Natural killer cell (primary cell): ENCODE data around the gene PPFIBP2. TPM values are rescaled to one million over a fixed set of nuclear protein-coding genes. Genes with fewer than 3 reads are reported as not detected.

Experiments
- ATAC-seq, 3 donors: fragments of 150-1000 bp in 2 of 3; fragments of 200-7000 bp in 1 of 3; cut with Tn5 transposase; 1 replicate in 1 of 3; 2 replicates in 2 of 3; pipeline ENCODE4 v1.10.0; 2021; ENCODE audit warnings: mild to moderate bottlenecking in 2 of 3, moderate library complexity in 2 of 3
- DNase-seq, 2 donors: peaks; one replicate each; pipeline versions ENCODE4 v3.0.0 to v3.0.0-alpha.2; 2013 to 2021; ENCODE audit warnings: mixed read lengths in 1 of 2
- H3K27ac ChIP-seq: one replicate; pipeline ENCODE4 v1.5.1; 2013; ENCODE audit warnings: mild to moderate bottlenecking, low read length
- H3K27me3 ChIP-seq: one replicate; pipeline ENCODE4 v1.6.1; 2013; ENCODE audit warnings: low read length; ENCODE audit not compliant: control insufficient read depth, insufficient read depth
- H3K36me3 ChIP-seq: one replicate; pipeline ENCODE4 v1.6.1; 2013; ENCODE audit warnings: low read length; ENCODE audit not compliant: control insufficient read depth, insufficient read depth
- H3K4me1 ChIP-seq: one replicate; pipeline ENCODE4 v1.6.1; 2013; ENCODE audit warnings: low read length; ENCODE audit not compliant: control insufficient read depth, insufficient read depth
- H3K4me3 ChIP-seq: one replicate; pipeline ENCODE4 v1.5.1; 2013; ENCODE audit warnings: low read length
- H3K9me3 ChIP-seq: one replicate; pipeline ENCODE4 v1.6.1; 2013; ENCODE audit warnings: low read length; ENCODE audit not compliant: control insufficient read depth, insufficient read depth
- H3K27ac Mint-ChIP-seq, 2 donors: one replicate each; pipeline ENCODE4 v1.8.0; 2022; ENCODE audit warnings: mild to moderate bottlenecking in 2 of 2, mixed read lengths in 2 of 2, moderate library complexity in 1 of 2
- H3K27me3 Mint-ChIP-seq, 2 donors: one replicate each; pipeline ENCODE4 v1.8.0; 2022; ENCODE audit warnings: low read depth in 2 of 2, mixed read lengths in 2 of 2
- H3K36me3 Mint-ChIP-seq: one replicate; pipeline ENCODE4 v1.8.0; 2022; ENCODE audit warnings: mixed read lengths
- H3K4me1 Mint-ChIP-seq, 2 donors: one replicate each; pipeline ENCODE4 v1.8.0; 2022; ENCODE audit warnings: mixed read lengths in 2 of 2
- H3K4me3 Mint-ChIP-seq: one replicate; pipeline ENCODE4 v1.8.0; 2022; ENCODE audit warnings: mild to moderate bottlenecking, moderate library complexity, mixed read lengths
- H3K9me3 Mint-ChIP-seq, 2 donors: one replicate each; pipeline ENCODE4 v1.8.0; 2022; ENCODE audit warnings: mixed read lengths in 2 of 2
- WGBS: methylation state at CpG from one replicate; pipeline ENCODE4 v1.1.7; 2013; ENCODE audit warnings: missing lambda C conversion rate; ENCODE audit not compliant: insufficient coverage; 5-methylcytosine and 5-hydroxymethylcytosine counted together
- intact Hi-C: fragments of 100-400 bp; cut with micrococcal nuclease; formaldehyde crosslinking; loops from one replicate; pipeline ENCODE4 v1.14.2; 2022
- total RNA-seq, 4 donors: library from RNA; stranded (reverse); fragments of 120-200 nt in 1 of 4; gene quantifications; one replicate each; pipeline versions ENCODE4 v1.2.3 to v1.2.4, GENCODE V29; 2013 to 2022
- TF ChIP-seq, protein P1 (sequence below): fragments of 200-600 bp; IDR thresholded peaks from one replicate; pipeline ENCODE4 v1.8.0; 2022; ENCODE audit warnings: antibody characterized with exemption

The PPFIBP2 gene
- total RNA-seq, 3 donors from 2014 or later (not counting 1 experiment from before 2014, with no cell fraction given), result 15.1 to 23.7 (median 23.1) TPM

GRCh38 chr11:7606496-7606895, 92.7 kb downstream of the PPFIBP2 start:
- ATAC-seq (no peak), DNase-seq (no peak)
- Mint-ChIP-seq H3K36me3 (no peaks in the 10 kb centered on the region), H3K9me3 (no peaks in the 10 kb centered on the region), H3K4me3 (no peak overlapping the region), H3K27me3 (no peaks in the 10 kb centered on the region), H3K4me1 (no peaks in the 10 kb centered on the region), H3K27ac (no peak overlapping the region)
- intact Hi-C loops, result no loop called here
- Histone ChIP-seq H3K27ac (no peak overlapping the region), H3K4me1 (no peaks in the 10 kb centered on the region), H3K4me3 (no peak overlapping the region), H3K36me3 (peaks cover 6% of the 10 kb centered on the region), H3K27me3 (no peaks in the 10 kb centered on the region), H3K9me3 (no peaks in the 10 kb centered on the region)
- TF ChIP-seq, protein P1, sequence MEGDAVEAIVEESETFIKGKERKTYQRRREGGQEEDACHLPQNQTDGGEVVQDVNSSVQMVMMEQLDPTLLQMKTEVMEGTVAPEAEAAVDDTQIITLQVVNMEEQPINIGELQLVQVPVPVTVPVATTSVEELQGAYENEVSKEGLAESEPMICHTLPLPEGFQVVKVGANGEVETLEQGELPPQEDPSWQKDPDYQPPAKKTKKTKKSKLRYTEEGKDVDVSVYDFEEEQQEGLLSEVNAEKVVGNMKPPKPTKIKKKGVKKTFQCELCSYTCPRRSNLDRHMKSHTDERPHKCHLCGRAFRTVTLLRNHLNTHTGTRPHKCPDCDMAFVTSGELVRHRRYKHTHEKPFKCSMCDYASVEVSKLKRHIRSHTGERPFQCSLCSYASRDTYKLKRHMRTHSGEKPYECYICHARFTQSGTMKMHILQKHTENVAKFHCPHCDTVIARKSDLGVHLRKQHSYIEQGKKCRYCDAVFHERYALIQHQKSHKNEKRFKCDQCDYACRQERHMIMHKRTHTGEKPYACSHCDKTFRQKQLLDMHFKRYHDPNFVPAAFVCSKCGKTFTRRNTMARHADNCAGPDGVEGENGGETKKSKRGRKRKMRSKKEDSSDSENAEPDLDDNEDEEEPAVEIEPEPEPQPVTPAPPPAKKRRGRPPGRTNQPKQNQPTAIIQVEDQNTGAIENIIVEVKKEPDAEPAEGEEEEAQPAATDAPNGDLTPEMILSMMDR, result no peak

DNA sequence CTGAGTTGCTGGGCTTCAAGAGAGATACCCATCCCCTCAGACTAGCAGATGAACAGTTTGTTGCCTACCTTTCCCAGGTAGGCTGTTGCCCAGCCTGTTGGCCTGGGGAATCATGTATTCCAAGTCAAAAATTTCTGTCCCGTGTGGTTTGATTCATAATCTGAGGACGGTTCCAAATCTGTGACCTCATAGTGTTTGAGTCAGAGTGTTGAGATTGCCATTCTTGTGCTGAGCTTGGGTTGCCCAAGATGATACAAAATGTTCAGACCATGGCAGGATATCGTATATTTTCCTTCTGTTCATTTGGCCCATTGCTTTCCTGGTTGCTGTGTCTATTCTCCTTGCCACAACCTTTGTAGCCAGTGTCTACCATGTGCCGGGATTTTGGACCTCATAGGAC, 95.2 kb downstream of the PPFIBP2 start:
- H3K36me3 Mint-ChIP-seq, result no peaks in the 10 kb centered on the region
- no peak for DNase-seq
- no peak for ATAC-seq
- Histone ChIP-seq H3K27ac (no peak overlapping the region), H3K4me1 (no peaks in the 10 kb centered on the region), H3K27me3 (no peaks in the 10 kb centered on the region), H3K36me3 (peaks cover 6% of the 10 kb centered on the region), H3K4me3 (no peak overlapping the region), H3K9me3 (no peaks in the 10 kb centered on the region)
- WGBS, result 89% methylated on average over 4 of the region's 4 CpGs
- no peaks in the 10 kb centered on the region for H3K4me1 Mint-ChIP-seq
- no peaks in the 10 kb centered on the region for H3K27me3 Mint-ChIP-seq
- no peak overlapping the region for H3K27ac Mint-ChIP-seq
- H3K4me3 Mint-ChIP-seq, result no peak overlapping the region
- no peaks in the 10 kb centered on the region for H3K9me3 Mint-ChIP-seq
- TF ChIP-seq, protein P1, result no peak
- intact Hi-C loops, result no loop called here

GRCh38 chr11:7609521-7609920, 95.7 kb downstream of the PPFIBP2 start:
- Mint-ChIP-seq H3K9me3 (no peaks in the 10 kb centered on the region), H3K27ac (no peak overlapping the region), H3K4me3 (no peak overlapping the region), H3K4me1 (no peaks in the 10 kb centered on the region), H3K27me3 (no peaks in the 10 kb centered on the region), H3K36me3 (no peaks in the 10 kb centered on the region)
- Histone ChIP-seq H3K36me3 (peaks cover 6% of the 10 kb centered on the region), H3K4me3 (no peak overlapping the region), H3K27ac (no peak overlapping the region), H3K9me3 (no peaks in the 10 kb centered on the region), H3K27me3 (no peaks in the 10 kb centered on the region), H3K4me1 (no peaks in the 10 kb centered on the region)
- ATAC-seq (no peak), DNase-seq (no peak)
- intact Hi-C loops, result no loop called here
- TF ChIP-seq, protein P1, result no peak

GRCh38 chr11:7610393-7610792, 96.6 kb downstream of the PPFIBP2 start:
- no peak overlapping the region for H3K27ac ChIP-seq
- ATAC-seq (no peak), DNase-seq (no peak)
- Mint-ChIP-seq H3K4me3 (no peak overlapping the region), H3K4me1 (no peaks in the 10 kb centered on the region), H3K9me3 (no peaks in the 10 kb centered on the region), H3K27ac (no peak overlapping the region), H3K27me3 (no peaks in the 10 kb centered on the region), H3K36me3 (no peaks in the 10 kb centered on the region)
- intact Hi-C loops, result no loop called here
- TF ChIP-seq, protein P1, result no peak
- H3K9me3 ChIP-seq, result no peaks in the 10 kb centered on the region
- 97% methylated on average over 3 of the region's 3 CpGs for WGBS
- H3K4me1 ChIP-seq, result no peaks in the 10 kb centered on the region
- peaks cover 6% of the 10 kb centered on the region for H3K36me3 ChIP-seq
- no peak overlapping the region for H3K4me3 ChIP-seq
- H3K27me3 ChIP-seq, result no peaks in the 10 kb centered on the region
